HG03558 (cell line): ENCODE results near the gene CCDC107.

Experiments used
- ATAC-seq: cut with Tn5 transposase; IDR thresholded peaks from one replicate; pipeline ENCODE4 v1.9.1; 2021; ENCODE audit warnings: moderate number of reproducible peaks; ENCODE audit not compliant: unreplicated experiment; ENCODE audit errors: extremely low read depth

Gene CCDC107

GRCh38 chr9:35682051-35682450 lies 24.0 kb downstream of the CCDC107 start:
- no peak for ATAC-seq

GRCh38 chr9:35682520-35683315 lies 24.6 kb downstream of the CCDC107 start:
- no peak for ATAC-seq

- ATAC-seq: no peak
These were observed 25.2 kb downstream of the CCDC107 start for GRCh38 chr9:35683323-35683722.

GRCh38 chr9:35684921-35685320 lies 26.8 kb downstream of the CCDC107 start:
- ATAC-seq: no peak

GRCh38 chr9:35685506-35685905 lies 27.4 kb downstream of the CCDC107 start:
- ATAC-seq: no peak

GRCh38 chr9:35686222-35687203 lies 28.4 kb downstream of the CCDC107 start:
- no peak for ATAC-seq

- no peak for ATAC-seq
These were observed 29.2 kb downstream of the CCDC107 start for GRCh38 chr9:35687306-35687705.

- no peak for ATAC-seq
These were observed 30.0 kb downstream of the CCDC107 start for GRCh38 chr9:35687972-35688557.

GRCh38 chr9:35688558-35689541 lies 30.8 kb downstream of the CCDC107 start:
- no peak for ATAC-seq

- no peak for ATAC-seq
These were observed 31.6 kb downstream of the CCDC107 start, which contains the start of gene TPM2 for GRCh38 chr9:35689542-35690293. Gene TPM2 (minus strand): TSS chr9:35689925. CDS start chr9:35689817, 108 bp downstream.

- no peak for ATAC-seq
These were observed 32.2 kb downstream of the CCDC107 start for GRCh38 chr9:35690294-35690613.

- ATAC-seq: no peak
These were observed 32.7 kb downstream of the CCDC107 start for GRCh38 chr9:35690614-35691333.

- ATAC-seq: no peak
These were observed 33.2 kb downstream of the CCDC107 start for GRCh38 chr9:35691334-35691650.

GRCh38 chr9:35691757-35692301 lies 33.7 kb downstream of the CCDC107 start:
- no peak for ATAC-seq

GRCh38 chr9:35695943-35696401 lies 37.9 kb downstream of the CCDC107 start:
- no peak for ATAC-seq

GRCh38 chr9:35696520-35697215 lies 38.6 kb downstream of the CCDC107 start:
- ATAC-seq: no peak

- no peak for ATAC-seq
These were observed 39.4 kb downstream of the CCDC107 start for GRCh38 chr9:35697486-35697885.
